Tracheal epithelial cell (primary cell): ENCODE data around the gene SMCO1. TPM values are rescaled to one million over a fixed set of nuclear protein-coding genes. Genes with fewer than 3 reads are reported as not detected.

Source experiments
- total RNA-seq: library from RNA; depleted of rRNA; stranded (reverse); fragments of >200 nt; gene quantifications from 2 replicates; pipeline ENCODE4 v1.2.1, GENCODE V29; 2014

SMCO1 gene
- total RNA-seq: 0.24 TPM in 1 of 2 replicates, not detected in the other

GRCh38 chr3:196514913-196515621, at the start of gene SMCO1:
Gene SMCO1, minus strand, starts transcription at chr3:196515346. Its CDS starts 137 bp downstream, at chr3:196515209.

GRCh38 chr3:196503196-196504076, 11.7 kb downstream of the SMCO1 start, which contains the start of gene RNF168:
Gene RNF168, minus strand, starts transcription at chr3:196503768. Its CDS starts 595 bp downstream, at chr3:196503173.

Other genes with a start within 250 kb of the SMCO1 start
- gene PCYT1A, start 227.6 kb downstream of the SMCO1 start, total RNA-seq: 34.5 and 64.8 TPM in 2 replicates
- gene DYNLT2B, start 197.1 kb downstream of the SMCO1 start, total RNA-seq: 13.0 and 17.5 TPM in 2 replicates
- gene TM4SF19, start 177.0 kb downstream of the SMCO1 start, total RNA-seq: 8.0 TPM in 1 of 2 replicates, not detected in the other
- 16.0 and 17.4 TPM in 2 replicates for gene UBXN7, start 82.9 kb downstream of the SMCO1 start, total RNA-seq
- 8.3 and 9.6 TPM in 2 replicates for gene RNF168, start 11.6 kb downstream of the SMCO1 start, total RNA-seq
- 6.4 and 8.2 TPM in 2 replicates for gene WDR53, start 53.2 kb upstream of the SMCO1 start, total RNA-seq
- 21.1 and 21.9 TPM in 2 replicates for gene FBXO45, start 53.3 kb upstream of the SMCO1 start, total RNA-seq
- under 0.01 TPM in 1 of 2 replicates, not detected in the other for gene NRROS, start 124.3 kb upstream of the SMCO1 start, total RNA-seq
- gene CEP19, start 196.9 kb upstream of the SMCO1 start, total RNA-seq: 0.72 and 1.9 TPM in 2 replicates
- 21.0 and 27.5 TPM in 2 replicates for gene PIGX, start 197.0 kb upstream of the SMCO1 start, total RNA-seq
- gene PAK2, start 224.5 kb upstream of the SMCO1 start, total RNA-seq: 36.4 and 42.9 TPM in 2 replicates